Renal cortex interstitium (tissue), 15 donors: Measurements from ENCODE around the gene TMC5. TPM values are rescaled to one million over a fixed set of nuclear protein-coding genes. Genes with fewer than 3 reads are reported as not detected.
"Not testable (repeated sequence)": the region's sequence is repeated elsewhere in the genome, so short reads cannot be mapped to it uniquely, and the experiment has no call there.

Experiments used
- DNase-seq, 11 donors: peaks; one replicate each; pipeline ENCODE4 v3.0.0-alpha.2; 2013; ENCODE audit warnings: low read depth in 9 of 11, low spot score in 4 of 11; ENCODE audit errors: extremely low read depth in 1 of 11
- long read RNA-seq, 16 experiments: transcript quantifications; one replicate each; lab custom pipeline, GENCODE V29; 2026
- polyA plus RNA-seq, 3 donors: library from polyadenylated mRNA; unstranded; fragments of 120-200 nt; gene quantifications; one replicate each; pipeline ENCODE4 v1.2.1, GENCODE V29; 2013; ENCODE audit not compliant: insufficient read length in 3 of 3

The TMC5 gene
- polyA plus RNA-seq: under 1 TPM; 0.23 to 0.70 (median 0.62) TPM
- long read RNA-seq, donor 1: 0 reads
- long read RNA-seq, donor 2: 0 reads
- long read RNA-seq, donor 3: 0 reads
- long read RNA-seq, donor 4: 0 reads
- long read RNA-seq, donor 5: 0 reads
- long read RNA-seq, donor 6: 0 reads
- long read RNA-seq, donor 7: 0 reads
- long read RNA-seq, donor 8: 0 reads
- long read RNA-seq, donor 9: 0 reads
- long read RNA-seq, donor 10: 0 reads
- long read RNA-seq, donor 11, partial matches to known transcripts: 0 of 28 reads
- long read RNA-seq, donor 11, other reads (novel, unspliced or antisense): 28 of 28 reads
- long read RNA-seq, donor 12: 0 reads
- long read RNA-seq, donor 13: 0 reads
- long read RNA-seq, donor 14: 0 reads
- long read RNA-seq, donor 15: 0 reads
- long read RNA-seq, donor 16: 0 reads

- no peak for DNase-seq
These were observed at the start of gene TMC5 for GRCh38 chr16:19417640-19418039. TMC5 (plus strand) TSS chr16:19417883; CDS start chr16:19440039, 22,156 bp downstream.

GRCh38 chr16:19372541-19372940 is 45.1 kb upstream of the TMC5 start:
- not testable (repeated sequence) for DNase-seq

GRCh38 chr16:19374402-19374801 is 43.3 kb upstream of the TMC5 start:
- no peak for DNase-seq

- peak in 8 of 11 donors; percentile 23 to 46 (median 33) for DNase-seq
These were observed 42.0 kb upstream of the TMC5 start for GRCh38 chr16:19375561-19376158.

- no peak for DNase-seq
These were observed 39.8 kb upstream of the TMC5 start for GRCh38 chr16:19377864-19378263.

- DNase-seq: no peak
These were observed 39.2 kb upstream of the TMC5 start for GRCh38 chr16:19378511-19378910.

- DNase-seq: no peak
These were observed 37.8 kb upstream of the TMC5 start for GRCh38 chr16:19379838-19380237.

GRCh38 chr16:19380328-19380727 is 37.4 kb upstream of the TMC5 start:
- DNase-seq: no peak

- no peak for DNase-seq
These were observed 35.4 kb upstream of the TMC5 start for GRCh38 chr16:19382084-19382801.

GRCh38 chr16:19382887-19383816 is 34.5 kb upstream of the TMC5 start:
- no peak for DNase-seq

- DNase-seq: no peak
These were observed 33.0 kb upstream of the TMC5 start for GRCh38 chr16:19384656-19385055.

GRCh38 chr16:19386525-19386924 is 31.2 kb upstream of the TMC5 start:
- no peak for DNase-seq

- DNase-seq: peak in 1 of 11 donors; percentile 27
These were observed 28.4 kb upstream of the TMC5 start for GRCh38 chr16:19389246-19389645.

- DNase-seq: not testable (repeated sequence)
These were observed 26.4 kb upstream of the TMC5 start for GRCh38 chr16:19391185-19391776.

- DNase-seq: no peak
These were observed 25.3 kb upstream of the TMC5 start for GRCh38 chr16:19392352-19392751.

- peak in 1 of 11 donors; percentile 24 for DNase-seq
These were observed 24.2 kb upstream of the TMC5 start for GRCh38 chr16:19393226-19394111.

GRCh38 chr16:19395646-19396267 is 21.9 kb upstream of the TMC5 start:
- not testable (repeated sequence) for DNase-seq
